ENCODE data around the gene RGR. TPM values are rescaled to one million over a fixed set of nuclear protein-coding genes. Genes with fewer than 3 reads are reported as not detected.

Gene RGR
- polyA plus RNA-seq, 6 donors from 2014 or later, result not detected

- DNase-seq (no peak), ATAC-seq (ENCODE audit: low read depth in 2 of 2) (no peak)
- H3K4me1 Mint-ChIP-seq, result no peaks in the 10 kb centered on the region
- H3K36me3 Mint-ChIP-seq, result no peaks in the 10 kb centered on the region
- peak overlapping the region in 1 of 8 donors; percentile 10 for H3K4me3 Mint-ChIP-seq
- H3K9me3 Mint-ChIP-seq, result peaks cover 0 to 4% (median 0%) of the 10 kb centered on the region in 7 donors
- no peak overlapping the region for H3K27ac Mint-ChIP-seq
- H3K27me3 Mint-ChIP-seq, result peaks cover 13 to 30% (median 27%) of the 10 kb centered on the region in 3 donors
These were observed 51.5 kb downstream of the RGR start for GRCh38 chr10:84296091-84296981.

GRCh38 chr10:84298057-84298456 is 53.2 kb downstream of the RGR start:
- DNase-seq (no peak), ATAC-seq (ENCODE audit: low read depth in 2 of 2) (no peak)
- Mint-ChIP-seq H3K36me3 (no peaks in the 10 kb centered on the region), H3K9me3 (peaks cover 0 to 4% (median 0%) of the 10 kb centered on the region in 7 donors), H3K4me1 (no peaks in the 10 kb centered on the region), H3K27ac (no peak overlapping the region), H3K27me3 (peaks cover 22 to 42% (median 27%) of the 10 kb centered on the region in 3 donors), H3K4me3 (no peak overlapping the region)

GRCh38 chr10:84302223-84302622 is 57.4 kb downstream of the RGR start:
- Mint-ChIP-seq H3K27me3 (peaks cover 35 to 55% (median 36%) of the 10 kb centered on the region in 3 donors), H3K9me3 (peaks cover 0 to 4% (median 2%) of the 10 kb centered on the region in 7 donors), H3K27ac (no peak overlapping the region), H3K36me3 (no peaks in the 10 kb centered on the region), H3K4me3 (no peak overlapping the region), H3K4me1 (no peaks in the 10 kb centered on the region)
- DNase-seq (no peak), ATAC-seq (ENCODE audit: low read depth in 2 of 2) (no peak)

- Mint-ChIP-seq H3K9me3 (peaks cover 0 to 4% (median 0%) of the 10 kb centered on the region in 7 donors), H3K36me3 (no peaks in the 10 kb centered on the region), H3K27me3 (peaks cover 22 to 58% (median 31%) of the 10 kb centered on the region in 3 donors), H3K4me3 (no peak overlapping the region), H3K4me1 (peaks cover 0 to 4% (median 4%) of the 10 kb centered on the region in 3 donors), H3K27ac (peak overlapping the region in 1 of 6 donors; percentile 44)
- ATAC-seq (ENCODE audit: low read depth in 2 of 2), result no peak
- no peak for DNase-seq
These were observed 62.0 kb downstream of the RGR start for GRCh38 chr10:84306751-84307384.

- H3K4me3 Mint-ChIP-seq, result no peak overlapping the region
- no peak for DNase-seq
These were observed 63.2 kb downstream of the RGR start for GRCh38 chr10:84308021-84308420.

GRCh38 chr10:84308481-84309304 is 63.8 kb downstream of the RGR start:
- H3K27ac Mint-ChIP-seq, result no peak overlapping the region
- H3K36me3 Mint-ChIP-seq, result no peaks in the 10 kb centered on the region
- DNase-seq, result no peak
- no peak for ATAC-seq (ENCODE audit: low read depth in 2 of 2)
- H3K9me3 Mint-ChIP-seq, result peaks cover 0 to 5% (median 0%) of the 10 kb centered on the region in 7 donors
- no peak overlapping the region for H3K4me3 Mint-ChIP-seq
- peaks cover 22 to 51% (median 25%) of the 10 kb centered on the region in 3 donors for H3K27me3 Mint-ChIP-seq
- peaks cover 0 to 4% (median 4%) of the 10 kb centered on the region in 3 donors for H3K4me1 Mint-ChIP-seq

More at GRCh38 chr10:84308021-84308420, 63.2 kb downstream of the RGR start:
- ATAC-seq (ENCODE audit: low read depth in 2 of 2), result no peak
- peaks cover 22 to 50% (median 25%) of the 10 kb centered on the region in 3 donors for H3K27me3 Mint-ChIP-seq
- H3K27ac Mint-ChIP-seq, result no peak overlapping the region
- no peaks in the 10 kb centered on the region for H3K36me3 Mint-ChIP-seq
- H3K4me1 Mint-ChIP-seq, result peaks cover 0 to 4% (median 4%) of the 10 kb centered on the region in 3 donors
- H3K9me3 Mint-ChIP-seq, result peaks cover 0 to 5% (median 0%) of the 10 kb centered on the region in 7 donors

Other genes with a start within 250 kb of the RGR start
- 100 to 1,000 TPM; 241 to 563 (median 272) TPM for gene GHITM, start 105.5 kb upstream of the RGR start, polyA plus RNA-seq (ENCODE audit: low read depth in 6 of 6)
- gene GPR15LG, start 71.3 kb upstream of the RGR start, polyA plus RNA-seq (ENCODE audit: low read depth in 6 of 6), result not detected
- gene CDHR1, start 50.5 kb upstream of the RGR start, polyA plus RNA-seq (ENCODE audit: low read depth in 6 of 6), result under 1 TPM in 1 of 6 donors, not detected in 5; 0.08 TPM
- not detected for gene LRIT2, start 19.5 kb upstream of the RGR start, polyA plus RNA-seq (ENCODE audit: low read depth in 6 of 6)
- gene LRIT1, start 3.5 kb upstream of the RGR start, polyA plus RNA-seq (ENCODE audit: low read depth in 6 of 6), result not detected
- gene CCSER2, start 83.5 kb downstream of the RGR start, polyA plus RNA-seq (ENCODE audit: low read depth in 6 of 6), result 10 to 100 TPM; 19.4 to 45.1 (median 33.6) TPM